NOMO-1 treated with DMSO at 0.1 percent for 48 hours (cell line): Measurements from ENCODE around the gene MTPN.

Experiments used
- DNase-seq: peaks from one replicate; lab custom pipeline; 2025; ENCODE audit not compliant: unreplicated experiment; lab: John Stamatoyannopoulos, UW

The MTPN gene

DNA sequence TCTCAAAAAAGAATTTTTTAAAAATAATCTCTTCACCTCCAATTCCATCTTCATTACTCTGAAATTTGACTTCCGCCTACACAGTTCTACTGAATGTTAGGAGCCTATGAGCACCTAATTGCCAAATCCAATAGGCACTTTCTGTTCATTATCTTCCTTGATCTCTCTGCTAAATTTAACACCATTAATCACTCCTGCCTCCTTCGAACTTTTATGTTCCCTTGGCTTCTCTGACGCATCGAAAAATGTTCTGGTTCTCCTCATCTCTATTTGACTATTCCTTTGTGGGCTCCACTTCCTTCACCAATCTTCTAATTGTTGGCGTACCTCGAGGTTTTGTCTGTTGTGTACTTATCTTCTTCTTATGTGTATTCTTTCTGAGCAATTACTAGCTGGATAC, 87.3 kb downstream of the MTPN start:
- no peak for DNase-seq

DNA sequence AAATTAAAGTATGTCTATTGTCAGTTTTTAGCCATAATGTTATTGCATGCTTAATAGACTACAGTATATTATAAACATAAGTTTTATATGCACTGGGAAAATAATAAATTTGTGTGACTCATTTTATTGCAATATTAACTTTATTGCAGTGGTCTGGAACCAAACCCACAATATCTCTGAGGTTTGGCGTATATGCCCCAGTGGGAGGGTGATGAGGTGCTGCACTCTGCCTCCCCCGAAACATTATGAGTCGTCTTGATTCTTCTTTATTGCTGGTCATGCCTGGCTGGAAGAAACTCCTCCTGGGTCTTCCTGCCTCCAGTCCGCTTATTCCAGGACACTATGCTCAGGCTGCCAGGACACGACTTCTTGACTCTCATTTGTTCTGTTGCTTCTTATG, 88.4 kb downstream of the MTPN start:
- no peak for DNase-seq

- no peak for DNase-seq
These were observed 90.6 kb downstream of the MTPN start for GRCh38 chr7:135886345-135887132.

DNA sequence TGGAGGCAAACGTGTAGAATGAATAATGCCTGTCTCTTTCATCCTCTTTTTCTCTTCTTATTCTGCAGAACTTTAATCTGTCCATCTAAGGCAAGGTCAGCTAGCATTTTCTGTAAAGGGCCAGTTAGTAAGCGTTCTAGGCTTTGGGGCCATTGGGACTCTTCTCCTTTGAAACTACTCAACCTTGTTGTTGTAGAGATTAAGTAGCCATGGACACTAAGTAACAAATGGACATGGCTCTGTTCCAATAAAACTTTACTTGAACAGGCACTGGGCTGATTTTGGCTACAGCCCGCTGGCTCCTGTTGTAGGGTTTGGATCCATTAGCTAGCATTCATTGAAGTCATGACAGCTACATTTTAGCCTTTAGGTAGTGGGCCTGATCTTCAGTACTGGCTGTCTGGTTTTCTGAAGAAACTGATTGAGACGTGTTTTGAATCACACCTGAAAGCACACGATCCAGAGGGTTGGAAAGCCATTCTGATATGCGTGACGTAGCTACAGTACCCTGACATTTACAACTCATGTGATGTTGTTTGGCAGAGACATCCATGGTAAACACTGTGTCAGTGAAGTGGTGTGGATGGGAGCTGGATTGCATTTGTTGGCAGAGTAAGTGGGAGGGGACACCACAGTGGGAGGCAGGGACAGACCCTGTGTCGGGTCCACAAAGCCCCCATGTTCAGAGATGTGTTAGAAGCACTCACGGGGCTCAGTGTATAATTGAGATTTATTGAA, 92.5 kb downstream of the MTPN start:
- no peak for DNase-seq

DNA sequence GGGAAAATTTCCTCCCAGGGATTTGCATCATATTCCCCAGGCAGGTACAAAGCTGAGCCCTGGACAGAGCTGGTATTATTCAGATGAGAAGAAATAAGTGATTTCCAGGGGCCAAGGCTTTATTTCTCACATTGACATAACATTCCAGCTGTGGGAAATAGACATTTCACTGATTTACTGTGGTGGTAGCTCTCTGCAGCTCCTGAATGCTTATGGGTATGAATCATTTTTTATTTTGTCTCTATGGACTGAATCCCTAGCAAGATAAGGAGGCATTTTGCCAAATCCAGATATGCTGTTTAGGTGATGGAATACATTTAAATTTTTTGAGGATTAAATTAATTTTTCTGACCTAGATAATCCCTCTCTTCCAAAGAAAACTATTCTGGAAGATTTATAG, 97.9 kb downstream of the MTPN start:
- DNase-seq: no peak

DNA sequence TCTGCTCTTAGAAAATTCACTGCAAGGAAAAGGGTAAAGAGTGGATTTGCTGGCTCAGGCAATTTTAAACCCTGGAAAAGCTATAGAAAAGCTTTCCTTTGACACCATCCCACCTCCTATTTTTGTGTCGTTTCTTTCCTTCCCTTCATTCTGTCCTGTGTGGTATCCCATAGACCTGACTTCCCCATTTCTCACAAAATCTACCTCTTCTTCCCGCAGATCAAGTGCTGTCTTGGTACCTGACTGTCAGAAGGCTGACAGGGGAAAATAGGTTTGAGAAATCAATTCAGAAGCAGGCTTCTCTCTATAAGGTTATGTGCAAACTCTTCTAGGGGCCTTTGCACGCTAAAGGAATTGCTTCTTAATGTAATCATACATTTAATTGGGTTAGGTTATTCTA, 98.9 kb downstream of the MTPN start:
- no peak for DNase-seq

GRCh38 chr7:135877805-135878204, 99.4 kb downstream of the MTPN start:
- no peak for DNase-seq
